ENCODE data around the gene VWA8.
"Not testable (repeated sequence)": the region's sequence is repeated elsewhere in the genome, so short reads cannot be mapped to it uniquely, and the experiment has no call there.

The VWA8 gene

GRCh38 chr13:41812851-41813250 is 148.1 kb downstream of the VWA8 start:
- no peak for TF ChIP-seq CTCF (IDR thresholded peaks at IDR 0.05; ENCODE audit: insufficient read depth, low read length, missing control alignments)
- ChIA-PET CTCF (no interaction called here), POLR2A (no interaction called here)
- DNase-seq (ENCODE audit: low read depth, low spot score) = no peak
- no peak overlapping the region for H3K4me3 ChIP-seq (ENCODE audit: low read depth, low read length)

GRCh38 chr13:41812237-41812636 is 148.7 kb downstream of the VWA8 start:
- no peak for TF ChIP-seq CTCF (IDR thresholded peaks at IDR 0.05; ENCODE audit: insufficient read depth, low read length, missing control alignments)
- POLR2A ChIA-PET = no interaction called here
- no peak overlapping the region for H3K4me3 ChIP-seq (ENCODE audit: low read depth, low read length)
- CTCF ChIA-PET = no interaction called here
- no peak for DNase-seq (ENCODE audit: low read depth, low spot score)

GRCh38 chr13:41811588-41812021 is 149.3 kb downstream of the VWA8 start:
- ChIA-PET CTCF (no interaction called here), POLR2A (no interaction called here)
- no peak for TF ChIP-seq CTCF (IDR thresholded peaks at IDR 0.05; ENCODE audit: insufficient read depth, low read length, missing control alignments)
- DNase-seq (ENCODE audit: low read depth, low spot score) = no peak
- no peak overlapping the region for H3K4me3 ChIP-seq (ENCODE audit: low read depth, low read length)

- TF ChIP-seq CTCF (IDR thresholded peaks at IDR 0.05; ENCODE audit: insufficient read depth, low read length, missing control alignments) = no peak
- ChIA-PET POLR2A (no interaction called here), CTCF (interaction anchor here (1.6 kb wide), 1 partner anchor 13 kb away, joined by 3 read pairs; no protein-coding TSS in a partner anchor)
- DNase-seq (ENCODE audit: low read depth, low spot score) = no peak
- no peak overlapping the region for H3K4me3 ChIP-seq (ENCODE audit: low read depth, low read length)
Measured at GRCh38 chr13:41809962-41810361, 150.9 kb downstream of the VWA8 start.

GRCh38 chr13:41803445-41803735 is 157.5 kb downstream of the VWA8 start:
- H3K4me3 ChIP-seq (ENCODE audit: low read depth, low read length); POLR2A ChIA-PET; DNase-seq (ENCODE audit: low read depth, low spot score); CTCF ChIA-PET: not testable (repeated sequence)

- ChIA-PET CTCF (no interaction called here), POLR2A (no interaction called here)
- no peak for TF ChIP-seq CTCF (IDR thresholded peaks at IDR 0.05; ENCODE audit: insufficient read depth, low read length, missing control alignments)
- no peak overlapping the region for H3K4me3 ChIP-seq (ENCODE audit: low read depth, low read length)
- peak; percentile 19 for DNase-seq (ENCODE audit: low read depth, low spot score)
Measured at GRCh38 chr13:41802684-41803444, 158.0 kb downstream of the VWA8 start.

GRCh38 chr13:41802043-41802683 is 158.7 kb downstream of the VWA8 start:
- no peak for TF ChIP-seq CTCF (IDR thresholded peaks at IDR 0.05; ENCODE audit: insufficient read depth, low read length, missing control alignments)
- CTCF ChIA-PET = no interaction called here

More at GRCh38 chr13:41802043-41802683, 158.7 kb downstream of the VWA8 start:
- POLR2A ChIA-PET = no interaction called here
- no peak overlapping the region for H3K4me3 ChIP-seq (ENCODE audit: low read depth, low read length)
- no peak for DNase-seq (ENCODE audit: low read depth, low spot score)

Measured in AG04449 (cell line).